HCT116 (cell line): Measurements from ENCODE around the gene CGB1.
"Not testable (repeated sequence)": the region's sequence is repeated elsewhere in the genome, so short reads cannot be mapped to it uniquely, and the experiment has no call there.

Source experiments
- CTCF ChIP-seq, 3 experiments: fragments of 200-600 bp in 1 of 3; sonication (generic) in 1 of 3; IDR thresholded peaks in 2 of 3; conservative IDR thresholded peaks in 1 of 3; 2 replicates each; pipeline ENCODE4 v1.5.1; 2012 to 2017; ENCODE audit warnings: low read depth in 2 of 3, low read length in 2 of 3, antibody characterized with exemption in 1 of 3, borderline replicate concordance in 1 of 3, control low read depth in 1 of 3, mild to moderate bottlenecking in 1 of 3, mixed read lengths in 1 of 3, mixed run types in 1 of 3, moderate library complexity in 1 of 3; ENCODE audit not compliant: insufficient read depth in 1 of 3
- ELF1 ChIP-seq: IDR thresholded peaks from 2 replicates; pipeline ENCODE4 v1.6.1; 2012; ENCODE audit warnings: low read depth, borderline replicate concordance
- SP1 ChIP-seq: IDR thresholded peaks from 2 replicates; pipeline ENCODE4 v1.6.1; 2012; ENCODE audit warnings: low read depth
- ZBTB33 ChIP-seq: IDR thresholded peaks from 2 replicates; pipeline ENCODE4 v1.6.1; 2011; ENCODE audit warnings: mild to moderate bottlenecking, low read length, moderate library complexity; ENCODE audit not compliant: insufficient replicate concordance; ENCODE audit errors: extremely low read depth

- not testable (repeated sequence) for TF ChIP-seq CTCF (IDR thresholded peaks at IDR 0.05 in 2 of 3, conservative IDR thresholded peaks at IDR 0.05 in 1 of 3; ENCODE audit: borderline replicate concordance in 1 of 3, insufficient read depth in 1 of 3, low read depth in 2 of 3, low read length in 2 of 3); ELF1; ZBTB33; SP1
Measured at GRCh38 chr19:49029749-49030148, 6.9 kb downstream of the CGB1 start.
